Fibroblast of mammary gland (primary cell): ENCODE data around the gene HSPBAP1.
"Not testable (repeated sequence)": the region's sequence is repeated elsewhere in the genome, so short reads cannot be mapped to it uniquely, and the experiment has no call there.

ENCODE experiments used
- DNase-seq: peaks from one replicate; pipeline ENCODE4 v3.0.0-alpha.2; 2010; ENCODE audit warnings: low read depth
- H3K4me3 ChIP-seq: 2 replicates; pipeline ENCODE4 v1.5.1; 2011; ENCODE audit warnings: low read depth, mild to moderate bottlenecking, low read length, moderate library complexity; ENCODE audit not compliant: control insufficient read depth
- CTCF ChIP-seq: conservative IDR thresholded peaks from 2 replicates; pipeline ENCODE4 v1.5.1; 2011; ENCODE audit warnings: low read depth, low read length, inconsistent platforms; ENCODE audit not compliant: control insufficient read depth, insufficient read depth

HSPBAP1 gene

DNA sequence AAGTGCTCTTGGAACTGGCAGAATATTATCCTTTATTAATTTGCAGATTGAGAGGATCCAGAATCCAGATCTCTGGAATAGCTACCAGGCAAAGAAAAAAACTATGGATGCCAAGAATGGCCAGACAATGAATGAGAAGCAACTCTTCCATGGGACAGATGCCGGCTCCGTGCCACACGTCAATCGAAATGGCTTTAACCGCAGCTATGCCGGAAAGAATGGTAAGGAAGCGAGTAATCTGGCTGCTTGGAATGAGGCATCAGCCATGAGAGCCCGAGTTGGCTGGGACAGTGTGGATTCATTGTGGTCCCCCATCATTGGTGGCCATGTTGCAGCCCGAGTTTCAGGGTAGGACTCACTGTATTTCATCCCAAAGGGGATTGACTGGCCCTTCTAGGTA, 65.9 kb downstream of the HSPBAP1 start:
- no peak for TF ChIP-seq CTCF
- DNase-seq = no peak
- H3K4me3 ChIP-seq = no peak overlapping the region

- H3K4me3 ChIP-seq = no peak overlapping the region
- DNase-seq = no peak
- TF ChIP-seq CTCF = no peak
Measured at GRCh38 chr3:122727294-122727693, 66.3 kb downstream of the HSPBAP1 start.

DNA sequence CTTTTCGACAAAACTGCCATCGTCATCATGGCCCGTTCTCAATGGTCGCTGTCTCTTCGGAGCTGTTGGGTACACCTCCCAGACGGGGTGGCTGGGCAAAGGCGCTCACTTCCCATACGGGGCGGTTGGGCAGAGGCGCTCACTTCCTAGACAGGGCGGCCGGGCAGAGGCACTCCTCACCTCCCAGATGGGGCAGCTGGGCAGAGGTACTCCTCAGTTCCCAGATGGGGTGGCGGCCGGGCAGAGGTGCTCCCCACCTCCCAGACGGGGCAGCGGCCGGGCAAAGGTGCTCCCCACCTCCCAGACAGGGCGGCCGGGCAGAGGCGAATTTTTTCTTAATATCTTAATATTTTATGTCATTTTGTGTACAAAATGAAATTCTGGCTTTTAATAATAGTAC, 68.5 kb downstream of the HSPBAP1 start:
- DNase-seq = no peak
- TF ChIP-seq CTCF = no peak
- H3K4me3 ChIP-seq = no peak overlapping the region

DNA sequence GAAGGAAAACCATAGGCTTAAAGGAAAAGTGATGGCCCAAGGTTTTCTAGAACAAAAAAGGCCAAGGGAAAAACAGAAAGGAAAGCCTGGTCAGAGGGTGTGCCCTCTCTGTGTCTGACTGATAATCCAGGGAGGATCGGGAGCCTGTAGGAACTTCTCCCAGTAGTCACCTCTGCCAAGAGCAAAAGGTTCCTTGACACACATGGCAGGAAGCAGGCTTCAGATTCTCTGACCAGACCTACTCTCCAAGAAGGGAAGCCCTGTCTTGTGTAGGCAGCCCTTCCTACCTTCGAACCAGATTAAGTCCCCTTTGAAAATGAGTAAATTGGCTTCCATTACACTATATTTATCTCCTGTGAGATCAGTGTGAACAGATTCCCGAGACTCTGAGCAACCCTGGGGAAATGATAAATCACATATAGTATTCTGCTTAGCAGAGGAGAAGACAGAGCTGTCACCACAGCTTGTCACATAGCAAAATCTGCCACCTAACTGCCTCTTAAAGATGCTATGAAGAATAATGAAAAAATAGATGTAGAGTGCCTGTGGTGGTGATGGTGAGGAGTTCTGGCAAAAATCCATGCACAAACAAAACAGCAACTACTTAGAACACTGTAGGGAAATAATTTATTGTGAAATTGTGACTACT, 74.2 kb downstream of the HSPBAP1 start:
- H3K4me3 ChIP-seq = no peak overlapping the region
- no peak for DNase-seq
- TF ChIP-seq CTCF = no peak

GRCh38 chr3:122716667-122717066, 77.0 kb downstream of the HSPBAP1 start:
- DNase-seq = no peak
- H3K4me3 ChIP-seq = no peak overlapping the region
- TF ChIP-seq CTCF = no peak

GRCh38 chr3:122714273-122714672, 79.4 kb downstream of the HSPBAP1 start:
- no peak overlapping the region for H3K4me3 ChIP-seq
- no peak for DNase-seq
- no peak for TF ChIP-seq CTCF

DNA sequence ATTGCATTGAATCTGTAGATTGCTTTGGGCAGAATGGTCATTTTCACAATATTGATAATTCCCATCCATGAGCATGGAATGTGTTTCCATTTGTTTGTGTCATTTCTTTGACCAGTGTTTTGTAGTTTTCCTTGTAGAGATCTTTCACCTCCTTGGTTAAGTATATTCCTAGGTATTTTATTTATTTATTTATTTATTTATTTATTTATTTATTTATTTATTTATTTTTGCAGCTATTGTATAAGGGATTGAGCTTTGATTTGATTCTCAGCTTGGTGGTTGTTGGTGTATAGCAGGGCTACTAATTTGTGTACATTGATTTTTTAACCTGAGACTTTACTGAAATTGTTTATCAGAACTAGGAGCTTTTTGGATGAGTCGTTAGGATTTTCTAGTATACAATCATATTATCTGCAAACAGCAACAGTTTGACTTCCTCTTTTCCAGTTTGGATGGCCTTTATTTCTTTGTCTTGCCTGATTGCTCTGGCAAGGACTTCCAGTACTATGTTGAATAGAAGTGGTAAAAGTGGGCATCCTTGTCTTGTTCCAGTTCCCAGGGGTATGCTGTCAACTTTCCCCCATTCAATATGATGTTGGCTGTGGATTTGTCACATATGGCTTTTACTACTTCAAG, 82.9 kb downstream of the HSPBAP1 start:
- DNase-seq, H3K4me3 ChIP-seq: not testable (repeated sequence)
